Left ventricle myocardium inferior (tissue), 1 donor: ENCODE results near the gene FAM193A. TPM values are rescaled to one million over a fixed set of nuclear protein-coding genes. Genes with fewer than 3 reads are reported as not detected.

Experiments
- DNase-seq: peaks from one replicate; pipeline ENCODE4 v3.0.0-alpha.2; 2020
- H3K27ac ChIP-seq: fragments of 200-600 bp; replicated peaks from 2 replicates; pipeline ENCODE4 v1.8.0; 2021
- H3K27me3 ChIP-seq: fragments of 200-600 bp; 2 replicates; pipeline ENCODE4 v1.8.0; 2021; ENCODE audit warnings: low read depth
- H3K36me3 ChIP-seq: fragments of 200-600 bp; 2 replicates; pipeline ENCODE4 v1.8.0; 2021
- H3K4me1 ChIP-seq: fragments of 200-600 bp; 2 replicates; pipeline ENCODE4 v1.8.0; 2021
- H3K4me3 ChIP-seq: fragments of 200-600 bp; 2 replicates; pipeline ENCODE4 v1.8.0; 2021; ENCODE audit warnings: mild to moderate bottlenecking, moderate library complexity
- H3K9me3 ChIP-seq: fragments of 200-600 bp; replicated peaks from 2 replicates; pipeline ENCODE4 v1.8.0; 2021
- intact Hi-C: fragments of 100-400 bp; cut with micrococcal nuclease; formaldehyde crosslinking; loops from one replicate; pipeline ENCODE4 v1.11.0; 2022
- total RNA-seq: library from RNA; stranded (reverse); fragmentation: NEBNext Ultra II Directional; extraction: Animal tissue kit (Norgen Biotek cat#: 25700); gene quantifications from one replicate; pipeline ENCODE4 v1.2.1, GENCODE V29; 2021
- TF ChIP-seq, protein P1 (sequence below): fragments of 200-600 bp; IDR thresholded peaks from 2 replicates; pipeline ENCODE4 v1.8.0; 2021; ENCODE audit warnings: antibody characterized with exemption, mild to moderate bottlenecking, borderline replicate concordance
- donor health status: DM: no; HTN: yes; CAD: no; lungs with severe emphysema.

FAM193A gene
- total RNA-seq, 1 donor from 2014 or later: 16.0 TPM

DNA sequence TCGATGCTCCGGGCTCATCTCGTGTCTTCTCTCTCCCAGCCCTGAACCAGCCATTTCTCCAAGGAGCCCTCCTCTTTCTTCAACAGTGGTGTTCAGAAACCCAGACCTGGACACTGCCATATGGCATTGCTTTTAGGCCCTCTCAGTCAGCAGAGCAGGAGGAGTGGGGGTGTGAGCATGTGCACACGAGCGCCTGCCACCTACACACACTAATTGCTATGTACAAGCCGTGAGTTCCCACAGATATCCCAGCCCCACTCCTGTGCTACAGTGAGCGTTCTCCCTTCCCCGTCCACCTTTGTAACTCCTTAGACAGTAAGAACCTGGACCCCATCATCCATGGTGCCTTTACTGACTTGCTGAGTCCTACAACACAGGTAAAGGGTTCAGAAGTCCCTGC is 165.9 kb downstream of the FAM193A start:
- H3K9me3 ChIP-seq: no peaks in the 10 kb centered on the region
- no peak for DNase-seq
- no peak overlapping the region for H3K27ac ChIP-seq
- H3K4me1 ChIP-seq: no peaks in the 10 kb centered on the region
- H3K4me3 ChIP-seq: no peak overlapping the region
- H3K36me3 ChIP-seq: peaks cover 91% of the 10 kb centered on the region
- intact Hi-C loops: no loop called here
- TF ChIP-seq, protein P1, sequence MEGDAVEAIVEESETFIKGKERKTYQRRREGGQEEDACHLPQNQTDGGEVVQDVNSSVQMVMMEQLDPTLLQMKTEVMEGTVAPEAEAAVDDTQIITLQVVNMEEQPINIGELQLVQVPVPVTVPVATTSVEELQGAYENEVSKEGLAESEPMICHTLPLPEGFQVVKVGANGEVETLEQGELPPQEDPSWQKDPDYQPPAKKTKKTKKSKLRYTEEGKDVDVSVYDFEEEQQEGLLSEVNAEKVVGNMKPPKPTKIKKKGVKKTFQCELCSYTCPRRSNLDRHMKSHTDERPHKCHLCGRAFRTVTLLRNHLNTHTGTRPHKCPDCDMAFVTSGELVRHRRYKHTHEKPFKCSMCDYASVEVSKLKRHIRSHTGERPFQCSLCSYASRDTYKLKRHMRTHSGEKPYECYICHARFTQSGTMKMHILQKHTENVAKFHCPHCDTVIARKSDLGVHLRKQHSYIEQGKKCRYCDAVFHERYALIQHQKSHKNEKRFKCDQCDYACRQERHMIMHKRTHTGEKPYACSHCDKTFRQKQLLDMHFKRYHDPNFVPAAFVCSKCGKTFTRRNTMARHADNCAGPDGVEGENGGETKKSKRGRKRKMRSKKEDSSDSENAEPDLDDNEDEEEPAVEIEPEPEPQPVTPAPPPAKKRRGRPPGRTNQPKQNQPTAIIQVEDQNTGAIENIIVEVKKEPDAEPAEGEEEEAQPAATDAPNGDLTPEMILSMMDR: no peak
- H3K27me3 ChIP-seq: no peaks in the 10 kb centered on the region

- Histone ChIP-seq H3K4me3 (no peak overlapping the region), H3K36me3 (peaks cover 89% of the 10 kb centered on the region), H3K27ac (no peak overlapping the region), H3K4me1 (no peaks in the 10 kb centered on the region), H3K27me3 (no peaks in the 10 kb centered on the region), H3K9me3 (no peaks in the 10 kb centered on the region)
- DNase-seq: no peak
- intact Hi-C loops: no loop called here
- TF ChIP-seq, protein P1: no peak
These were observed 166.3 kb downstream of the FAM193A start for GRCh38 chr4:2702770-2703169.

DNA sequence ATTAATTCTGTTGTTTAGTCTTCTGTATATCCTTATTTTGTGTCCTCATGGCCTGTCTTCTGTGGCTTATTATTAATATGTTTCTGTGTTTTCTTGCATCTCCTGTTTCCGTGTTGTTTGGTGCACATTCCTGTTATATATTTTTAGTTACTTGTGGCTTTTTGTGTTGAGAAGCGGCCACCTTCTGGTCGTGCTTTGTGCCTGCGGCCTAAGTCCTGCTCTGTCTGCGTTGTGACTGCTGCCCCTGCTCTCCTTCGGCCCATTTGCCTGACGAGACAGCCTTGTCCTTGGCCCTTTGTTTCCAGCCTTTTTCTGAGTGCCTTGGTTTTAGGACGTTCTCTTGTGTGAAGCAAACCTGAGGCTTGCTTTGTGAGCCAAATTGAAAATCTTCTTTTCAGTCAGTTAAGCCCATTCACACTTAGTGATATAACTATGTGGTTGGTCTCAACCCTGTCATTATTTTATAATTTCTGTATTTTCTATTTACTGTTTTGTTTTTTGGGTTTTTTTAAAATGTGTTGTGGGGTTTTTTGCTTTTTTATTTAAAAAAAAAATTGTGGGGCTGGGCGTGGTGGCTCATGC is 175.9 kb downstream of the FAM193A start:
- Histone ChIP-seq H3K4me1 (peaks cover 34% of the 10 kb centered on the region), H3K4me3 (no peak overlapping the region), H3K27me3 (no peaks in the 10 kb centered on the region), H3K9me3 (no peaks in the 10 kb centered on the region), H3K36me3 (peaks cover 34% of the 10 kb centered on the region), H3K27ac (no peak overlapping the region)
- intact Hi-C loops: no loop called here
- no peak for DNase-seq
- TF ChIP-seq, protein P1: peak; percentile 18

DNA sequence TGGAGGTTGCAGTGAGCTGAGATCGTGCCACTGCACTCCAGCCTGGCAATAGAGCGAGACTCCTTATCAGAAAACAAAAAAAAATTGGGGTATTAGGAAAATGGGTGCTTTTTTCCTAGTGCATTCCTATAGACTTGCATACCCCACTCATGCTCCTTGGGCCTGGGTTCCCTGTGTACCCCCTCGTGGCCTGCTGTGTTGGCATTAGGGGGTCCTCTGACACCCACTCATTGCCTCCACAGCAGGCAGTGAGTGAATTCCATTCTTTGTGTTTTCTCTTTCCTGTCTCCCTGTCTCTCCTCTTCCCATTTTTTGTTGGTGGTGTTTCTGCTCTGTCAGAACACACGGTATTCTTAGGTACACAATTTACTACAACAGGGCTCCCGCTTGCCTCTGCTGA is 176.9 kb downstream of the FAM193A start:
- intact Hi-C loops: no loop called here
- Histone ChIP-seq H3K9me3 (no peaks in the 10 kb centered on the region), H3K4me1 (peaks cover 34% of the 10 kb centered on the region), H3K36me3 (peaks cover 29% of the 10 kb centered on the region), H3K27me3 (no peaks in the 10 kb centered on the region), H3K4me3 (peak overlapping the region; percentile 23), H3K27ac (peak overlapping the region; percentile 76)
- no peak for DNase-seq
- TF ChIP-seq, protein P1: no peak

DNA sequence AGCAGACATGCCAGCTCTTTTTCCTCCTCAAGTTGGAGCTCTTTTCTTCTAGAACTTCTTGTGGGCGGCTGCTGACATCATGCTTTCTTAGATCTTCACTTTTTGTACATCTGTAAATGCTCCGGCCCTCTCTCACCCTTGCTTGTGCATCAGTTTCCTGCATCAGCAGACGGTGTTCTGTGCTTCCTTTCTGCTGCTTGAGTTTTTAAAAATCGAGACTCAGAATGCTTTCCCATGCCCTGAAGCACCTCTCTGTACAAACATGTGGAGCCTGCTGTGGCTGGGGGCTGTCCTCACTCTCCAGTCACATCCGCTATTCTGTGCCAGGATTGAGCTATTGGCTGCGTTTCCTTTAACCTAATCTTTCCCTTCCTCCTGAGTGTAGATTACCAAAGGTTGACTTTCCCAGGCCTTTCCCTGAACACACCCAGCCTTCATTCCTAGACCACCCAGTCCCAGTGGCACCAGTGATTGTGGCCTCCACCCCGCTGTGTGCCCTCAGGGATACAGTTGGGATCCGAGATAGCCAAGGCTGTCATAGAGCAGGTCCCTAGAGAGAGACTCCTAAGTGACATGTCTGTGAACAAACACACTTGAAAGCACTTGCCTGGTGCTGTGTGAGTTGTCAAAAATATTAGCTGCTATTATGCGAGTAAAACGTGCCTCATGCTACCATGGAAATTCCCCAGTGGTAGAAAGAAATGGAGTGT is 177.8 kb downstream of the FAM193A start:
- H3K27me3 ChIP-seq: no peaks in the 10 kb centered on the region
- peaks cover 29% of the 10 kb centered on the region for H3K36me3 ChIP-seq
- peaks cover 34% of the 10 kb centered on the region for H3K4me1 ChIP-seq
- DNase-seq: peak; percentile 26
- H3K27ac ChIP-seq: peak overlapping the region; percentile 76
- H3K9me3 ChIP-seq: no peaks in the 10 kb centered on the region
- TF ChIP-seq, protein P1: no peak
- intact Hi-C loops: no loop called here
- H3K4me3 ChIP-seq: peak overlapping the region; percentile 23
